Lower leg skin (tissue), 3 donors: ENCODE data around the gene ZP1.

Experiments used
- POLR2A ChIP-seq, 2 donors: fragments of 450-650 bp; IDR thresholded peaks; one replicate each; pipeline ENCODE4 v1.6.1; 2016 to 2017; ENCODE audit warnings: antibody characterized with exemption in 2 of 2, mild to moderate bottlenecking in 1 of 2, moderate library complexity in 1 of 2
- TF ChIP-seq, protein P1 (sequence below), 3 donors: fragments of 450-650 bp; IDR thresholded peaks; one replicate each; pipeline ENCODE4 v1.5.1; 2016; ENCODE audit warnings: antibody characterized with exemption in 3 of 3, mild to moderate bottlenecking in 3 of 3, moderate library complexity in 2 of 3

DNA sequence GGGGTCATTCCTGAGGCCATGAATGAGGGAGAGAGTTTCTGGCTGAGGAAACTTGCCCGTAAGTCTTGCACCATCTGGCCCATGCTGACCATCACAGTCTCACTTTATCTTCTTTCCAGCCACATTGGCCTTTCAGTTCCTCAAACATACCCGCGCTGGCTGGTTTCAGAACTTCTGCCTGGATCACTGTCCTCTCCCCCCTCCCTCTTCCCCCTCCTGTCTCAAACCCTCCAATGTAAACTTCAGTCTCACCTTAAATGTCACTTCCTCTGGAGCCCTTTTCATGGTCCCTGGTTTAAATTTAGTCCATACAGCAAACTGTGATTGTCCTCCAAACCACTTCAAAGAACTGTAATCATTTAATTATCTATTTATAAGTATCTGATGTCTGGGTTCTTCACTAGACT is 42.9 kb downstream of the ZP1 start:
- TF ChIP-seq, protein P1, sequence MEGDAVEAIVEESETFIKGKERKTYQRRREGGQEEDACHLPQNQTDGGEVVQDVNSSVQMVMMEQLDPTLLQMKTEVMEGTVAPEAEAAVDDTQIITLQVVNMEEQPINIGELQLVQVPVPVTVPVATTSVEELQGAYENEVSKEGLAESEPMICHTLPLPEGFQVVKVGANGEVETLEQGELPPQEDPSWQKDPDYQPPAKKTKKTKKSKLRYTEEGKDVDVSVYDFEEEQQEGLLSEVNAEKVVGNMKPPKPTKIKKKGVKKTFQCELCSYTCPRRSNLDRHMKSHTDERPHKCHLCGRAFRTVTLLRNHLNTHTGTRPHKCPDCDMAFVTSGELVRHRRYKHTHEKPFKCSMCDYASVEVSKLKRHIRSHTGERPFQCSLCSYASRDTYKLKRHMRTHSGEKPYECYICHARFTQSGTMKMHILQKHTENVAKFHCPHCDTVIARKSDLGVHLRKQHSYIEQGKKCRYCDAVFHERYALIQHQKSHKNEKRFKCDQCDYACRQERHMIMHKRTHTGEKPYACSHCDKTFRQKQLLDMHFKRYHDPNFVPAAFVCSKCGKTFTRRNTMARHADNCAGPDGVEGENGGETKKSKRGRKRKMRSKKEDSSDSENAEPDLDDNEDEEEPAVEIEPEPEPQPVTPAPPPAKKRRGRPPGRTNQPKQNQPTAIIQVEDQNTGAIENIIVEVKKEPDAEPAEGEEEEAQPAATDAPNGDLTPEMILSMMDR (IDR thresholded peaks at IDR 0.05), result no peak
- TF ChIP-seq POLR2A (IDR thresholded peaks at IDR 0.05), result no peak
